GM12878 (cell line): Measurements from ENCODE around the gene WBP11. TPM values are rescaled to one million over a fixed set of nuclear protein-coding genes. Genes with fewer than 3 reads are reported as not detected.

Experiments used
- ATAC-seq: fragments of 200-7000 bp; cut with Tn5 transposase; 3 replicates; pipeline ENCODE4 v1.9.1; 2020; ENCODE audit warnings: mild to moderate bottlenecking, moderate library complexity
- BruUV-seq: library from RNA; stranded (reverse); fragments of 400-500 nt; replicated peaks from 2 replicates; lab custom pipeline; 2021; lab: Mats Ljungman, UMichigan
- CTCF ChIA-PET: fragments of 300-600 bp; sonication (Branson Sonifier 250); formaldehyde crosslinking; extraction: SDS; loops from one replicate; lab custom pipeline; 2021; ENCODE audit warnings: inconsistent platforms; lab: Yijun Ruan, JAX
- POLR2A ChIA-PET: fragments of 350-600 bp; formaldehyde crosslinking; extraction: SDS; loops from one replicate; lab custom pipeline; 2021; ENCODE audit warnings: inconsistent platforms; lab: Charles Lee
- RAD21 ChIA-PET: fragments of 300-600 bp; sonication (Branson Sonifier 250); formaldehyde crosslinking; loops from one replicate; lab custom pipeline; 2023; ENCODE audit warnings: antibody characterized with exemption; ENCODE audit not compliant: unreplicated experiment; lab: Charles Lee
- SMC1A ChIA-PET: fragments of 300-600 bp; sonication (Branson Sonifier 250); formaldehyde crosslinking; loops from one replicate; lab custom pipeline; 2023; ENCODE audit not compliant: unreplicated experiment, uncharacterized antibody; lab: Charles Lee
- DNase-seq: peaks from one replicate; pipeline ENCODE4 v3.0.0-alpha.2; 2011; ENCODE audit warnings: low read depth, low spot score
- FAIRE-seq: peaks from 3 replicates; lab custom pipeline; 2011; peaks lifted over from hg19 to GRCh38; lab: Jason Lieb, UNC
- H2AFZ ChIP-seq: 2 replicates; pipeline ENCODE4 v1.6.0; 2011; ENCODE audit warnings: low read depth, low read length, control low read depth; ENCODE audit not compliant: control insufficient read depth
- H3K27ac ChIP-seq: 2 replicates; pipeline ENCODE4 v1.5.1; 2011; ENCODE audit warnings: control low read depth; ENCODE audit not compliant: control insufficient read depth, insufficient read depth
- H3K27me3 ChIP-seq, 2 experiments: replicated peaks in 1 of 2; 2 replicates each; pipeline versions ENCODE4 v1.6.0 to v1.6.1; 2011; ENCODE audit warnings: low read length in 1 of 2; ENCODE audit not compliant: control insufficient read depth in 2 of 2, insufficient read depth in 2 of 2
- H3K36me3 ChIP-seq, 2 experiments: 2 replicates each; pipeline ENCODE4 v1.5.1; 2011; ENCODE audit warnings: low read length in 1 of 2; ENCODE audit not compliant: control insufficient read depth in 2 of 2, insufficient read depth in 2 of 2
- H3K4me1 ChIP-seq: 2 replicates; pipeline ENCODE4 v1.6.1; 2011; ENCODE audit warnings: mild to moderate bottlenecking, low read length, moderate library complexity, mixed read lengths; ENCODE audit not compliant: control insufficient read depth, insufficient read depth
- H3K4me2 ChIP-seq: 2 replicates; pipeline ENCODE4 v1.6.0; 2011; ENCODE audit warnings: control low read depth; ENCODE audit not compliant: control insufficient read depth, insufficient read depth
- H3K4me3 ChIP-seq: fragments of 200-600 bp; sonication (generic); 2 replicates; pipeline ENCODE4 v1.5.1; 2016
- H3K79me2 ChIP-seq: 2 replicates; pipeline ENCODE4 v1.6.0; 2011; ENCODE audit warnings: low read length; ENCODE audit not compliant: control insufficient read depth, insufficient read depth
- H3K9ac ChIP-seq: 2 replicates; pipeline ENCODE4 v1.8.0; 2011; ENCODE audit warnings: low read length, control low read depth, mixed read lengths; ENCODE audit not compliant: control insufficient read depth, insufficient read depth
- H3K9me3 ChIP-seq: replicated peaks from 3 replicates; pipeline ENCODE4 v1.5.1; 2011; ENCODE audit warnings: mild to moderate bottlenecking, low read length; ENCODE audit not compliant: control insufficient read depth, insufficient read depth
- H4K20me1 ChIP-seq: 2 replicates; pipeline ENCODE4 v1.6.0; 2011; ENCODE audit not compliant: control insufficient read depth, insufficient read depth
- ATF7 ChIP-seq: fragments of 450-650 bp; IDR thresholded peaks from 2 replicates; pipeline ENCODE4 v1.6.1; 2016; ENCODE audit warnings: low read depth, mild to moderate bottlenecking
- E2F4 ChIP-seq: IDR thresholded peaks from 2 replicates; pipeline ENCODE4 v1.6.1; 2012; ENCODE audit warnings: low read depth, low read length, improper control_type of control experiment
- EGR1 ChIP-seq, 2 experiments: IDR thresholded peaks; 1 replicate in 1 of 2; 2 replicates in 1 of 2; pipeline ENCODE4 v1.6.1; 2011 to 2012; ENCODE audit warnings: low read depth in 2 of 2, low read length in 2 of 2, borderline replicate concordance in 1 of 2, mild to moderate bottlenecking in 1 of 2, moderate library complexity in 1 of 2
- FOXM1 ChIP-seq: IDR thresholded peaks from 2 replicates; pipeline ENCODE4 v1.6.1; 2012; ENCODE audit warnings: low read depth, mild to moderate bottlenecking, inconsistent platforms, low read length, moderate library complexity
- NR2C1 ChIP-seq: fragments of 450-650 bp; IDR thresholded peaks from 2 replicates; pipeline ENCODE4 v1.6.1; 2017; ENCODE audit warnings: antibody characterized with exemption, mild to moderate bottlenecking, moderate library complexity
- SPI1 ChIP-seq: IDR thresholded peaks from 2 replicates; pipeline ENCODE4 v1.6.1; 2011; ENCODE audit warnings: low read depth, mild to moderate bottlenecking, low read length, moderate library complexity, borderline replicate concordance; ENCODE audit not compliant: insufficient read depth
- WGBS: methylation state at CpG from one replicate; pipeline ENCODE4 v1.1.6; 2016; ENCODE audit warnings: low lambda C conversion rate; ENCODE audit not compliant: insufficient replicate concordance, insufficient coverage; ENCODE audit errors: missing lambda C conversion rate; 5-methylcytosine and 5-hydroxymethylcytosine counted together
- in situ Hi-C: fragments of 300-500 bp; cut with MboI; formaldehyde crosslinking; loops from 9 replicates; pipeline ENCODE4 v1.14.3; 2018; ENCODE audit warnings: mixed read lengths
- intact Hi-C: fragments of 100-400 bp; cut with micrococcal nuclease; formaldehyde crosslinking; loops from one replicate; pipeline ENCODE4 v1.14.2; 2022; ENCODE audit not compliant: unreplicated experiment
- polyA plus RNA-seq, 11 experiments: library from polyadenylated mRNA; depleted of rRNA in 4 of 11; unstranded in 6 of 11; stranded (reverse) in 5 of 11; fragments of >200 nt; fragmentation: Nextera tagmentation in 4 of 11; fragmentation: Illumina TruSeq in 1 of 11; extraction: Ambion mirVana in 4 of 11; extraction: Trizol in 1 of 11; gene quantifications; 1 replicate in 1 of 11; 2 replicates in 10 of 11; pipeline versions ENCODE4 v1.2.1 to v1.2.3, GENCODE V29; 2011 to 2016; ENCODE audit warnings: inconsistent platforms in 2 of 11, missing spikeins in 2 of 11, low read depth in 1 of 11
- total RNA-seq, 4 experiments: library from RNA; depleted of rRNA in 3 of 4; stranded (reverse); fragments of >200 nt in 3 of 4; fragmentation: Illumina TruSeq in 1 of 4; extraction: Trizol in 1 of 4; gene quantifications; 2 replicates each; pipeline versions ENCODE4 v1.2.1 to v1.2.3, GENCODE V29; 2013 to 2021

The WBP11 gene
- total and polyA plus RNA-seq, 10 of the 15 experiments (the other 5 are each of a cell fraction or from before 2014, with no cell fraction given), result 11.5 to 107 (median 29.1) TPM

- ChIA-PET POLR2A (no interaction called here), SMC1A (interaction anchor here (0.6 to 2.3 kb wide), 3 partner anchors 9 to 309 kb away, joined by 3 to 10 read pairs (median 3); no protein-coding TSS in a partner anchor), CTCF (interaction anchor here (1.0 to 1.5 kb wide), 4 partner anchors 9 to 574 kb away, joined by 3 to 4 read pairs (median 4); a partner anchor contains a TSS), RAD21 (no interaction called here)
- Histone ChIP-seq H3K79me2 (no peaks in the 10 kb centered on the region), H2AFZ (no peak within 1 kb of the TSS), H3K4me3 (no peak within 1 kb of the TSS), H3K36me3 (no peaks in the 10 kb centered on the region), H3K9me3 (no peaks in the 10 kb centered on the region), H3K4me1 (no peaks in the 10 kb centered on the region), H3K27me3 (no peaks in the 10 kb centered on the region), H4K20me1 (no peaks in the 10 kb centered on the region), H3K4me2 (no peak within 1 kb of the TSS), H3K27ac (no peak within 1 kb of the TSS), H3K9ac (no peak within 1 kb of the TSS)
- no peak for DNase-seq
- BruUV-seq, result no TSS peak
- 62% methylated on average over 3 of the region's 3 CpGs for WGBS
- FAIRE-seq, result no peak
- no peak for ATAC-seq
- in situ Hi-C loops (no loop called here), intact Hi-C loops (no loop called here)
- TF ChIP-seq E2F4 (no peak), EGR1 (IDR thresholded peaks at IDR 0.05; ENCODE audit: borderline replicate concordance in 1 of 2, low read depth in 2 of 2, low read length in 2 of 2) (no peak), SPI1 (no peak)
Measured at GRCh38 chr12:14814014-14814413, 10.7 kb upstream of the WBP11 start, which contains the start of gene SMCO3. TSS of gene SMCO3 (minus strand) at chr12:14814182. CDS start at chr12:14806680, 7,502 bp downstream.

- Histone ChIP-seq H2AFZ (no peak overlapping the region), H3K9me3 (no peaks in the 10 kb centered on the region), H3K27me3 (no peaks in the 10 kb centered on the region), H3K27ac (no peak overlapping the region), H3K4me3 (no peak overlapping the region), H3K36me3 (no peaks in the 10 kb centered on the region), H3K79me2 (no peaks in the 10 kb centered on the region), H3K4me1 (no peaks in the 10 kb centered on the region), H3K9ac (no peak overlapping the region), H4K20me1 (no peaks in the 10 kb centered on the region), H3K4me2 (no peak overlapping the region)
- ChIA-PET RAD21 (interaction anchor here (1.1 to 2.1 kb wide), 4 partner anchors 8 to 184 kb away, joined by 4 to 6 read pairs (median 5); partner anchors contain the start of genes C12orf60 and WBP11), POLR2A (interaction anchor here (0.7 kb wide), 1 partner anchor 10 kb away, joined by 3 read pairs; no protein-coding TSS in a partner anchor), CTCF (interaction anchor here (0.6 to 1.7 kb wide), 9 partner anchors 9 to 429 kb away, joined by 3 to 8 read pairs (median 3); no protein-coding TSS in a partner anchor), SMC1A (interaction anchor here (0.9 to 3.2 kb wide), 4 partner anchors 10 to 184 kb away, joined by 3 to 10 read pairs (median 6); no protein-coding TSS in a partner anchor)
- BruUV-seq, result no TSS peak
- no peak for TF ChIP-seq FOXM1
- no peak for TF ChIP-seq NR2C1
- peak; percentile 40; the same call in 1 of the 2 replicates for TF ChIP-seq ATF7
- ATAC-seq (no peak), DNase-seq (no peak), FAIRE-seq (no peak)
- in situ Hi-C loops, result no loop called here
- WGBS, result 96% methylated on average over 2 of the region's 2 CpGs
- intact Hi-C loops, result no loop called here
Measured at GRCh38 chr12:14811486-14811885, 8.2 kb upstream of the WBP11 start.
